Gastrocnemius medialis (tissue), 4 donors: Measurements from ENCODE around the gene CDH23.

Experiments
- POLR2A ChIP-seq, 2 donors: fragments of 450-650 bp; IDR thresholded peaks; one replicate each; pipeline ENCODE4 v1.6.1; 2017; ENCODE audit warnings: antibody characterized with exemption in 2 of 2, mild to moderate bottlenecking in 2 of 2, moderate library complexity in 2 of 2
- TF ChIP-seq, protein P1 (sequence below), 5 experiments: fragments of 450-650 bp in 3 of 5; fragments of 200-600 bp in 2 of 5; sonication (generic) in 2 of 5; IDR thresholded peaks in 4 of 5; conservative IDR thresholded peaks in 1 of 5; 1 replicate in 4 of 5; 2 replicates in 1 of 5; pipeline ENCODE4 v1.5.1; 2016 to 2019; ENCODE audit warnings: antibody characterized with exemption in 5 of 5, mild to moderate bottlenecking in 3 of 5, moderate library complexity in 3 of 5

- TF ChIP-seq, protein P1, sequence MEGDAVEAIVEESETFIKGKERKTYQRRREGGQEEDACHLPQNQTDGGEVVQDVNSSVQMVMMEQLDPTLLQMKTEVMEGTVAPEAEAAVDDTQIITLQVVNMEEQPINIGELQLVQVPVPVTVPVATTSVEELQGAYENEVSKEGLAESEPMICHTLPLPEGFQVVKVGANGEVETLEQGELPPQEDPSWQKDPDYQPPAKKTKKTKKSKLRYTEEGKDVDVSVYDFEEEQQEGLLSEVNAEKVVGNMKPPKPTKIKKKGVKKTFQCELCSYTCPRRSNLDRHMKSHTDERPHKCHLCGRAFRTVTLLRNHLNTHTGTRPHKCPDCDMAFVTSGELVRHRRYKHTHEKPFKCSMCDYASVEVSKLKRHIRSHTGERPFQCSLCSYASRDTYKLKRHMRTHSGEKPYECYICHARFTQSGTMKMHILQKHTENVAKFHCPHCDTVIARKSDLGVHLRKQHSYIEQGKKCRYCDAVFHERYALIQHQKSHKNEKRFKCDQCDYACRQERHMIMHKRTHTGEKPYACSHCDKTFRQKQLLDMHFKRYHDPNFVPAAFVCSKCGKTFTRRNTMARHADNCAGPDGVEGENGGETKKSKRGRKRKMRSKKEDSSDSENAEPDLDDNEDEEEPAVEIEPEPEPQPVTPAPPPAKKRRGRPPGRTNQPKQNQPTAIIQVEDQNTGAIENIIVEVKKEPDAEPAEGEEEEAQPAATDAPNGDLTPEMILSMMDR (IDR thresholded peaks at IDR 0.05 in 4 of 5, conservative IDR thresholded peaks at IDR 0.05 in 1 of 5): no peak
- TF ChIP-seq POLR2A (IDR thresholded peaks at IDR 0.05): no peak
Measured at GRCh38 chr10:71520042-71520441, 123.3 kb downstream of the CDH23 start.
